H1 (cell line): ENCODE results near the gene ST6GALNAC4. TPM values are rescaled to one million over a fixed set of nuclear protein-coding genes. Genes with fewer than 3 reads are reported as not detected.

Source experiments
- ASH2L ChIP-seq: fragments of 200-600, 300-600 bp; sonication (generic); IDR thresholded peaks from one replicate; pipeline ENCODE4 v1.7.1; 2017; ENCODE audit warnings: low read length
- ATF3 ChIP-seq: IDR thresholded peaks from 2 replicates; pipeline ENCODE4 v1.6.1; 2011; ENCODE audit warnings: low read depth, mild to moderate bottlenecking, low read length; ENCODE audit not compliant: insufficient read depth
- BACH1 ChIP-seq: IDR thresholded peaks from 2 replicates; pipeline ENCODE4 v1.6.1; 2012; ENCODE audit warnings: low read length, improper control_type of control experiment
- BCL11A ChIP-seq, 2 experiments: IDR thresholded peaks; one replicate each; pipeline ENCODE4 v1.6.1; 2011; ENCODE audit warnings: low read depth in 2 of 2, low read length in 2 of 2, mild to moderate bottlenecking in 2 of 2
- CTBP2 ChIP-seq: IDR thresholded peaks from 2 replicates; pipeline ENCODE4 v1.7.0; 2011; ENCODE audit warnings: borderline replicate concordance, mild to moderate bottlenecking, moderate library complexity, mixed read lengths, low read length; ENCODE audit not compliant: insufficient read depth, insufficient read length
- CTCF ChIP-seq, 3 experiments: IDR thresholded peaks; 1 replicate in 2 of 3; 2 replicates in 1 of 3; pipeline versions ENCODE4 v1.5.1 to v1.6.1; 2011; ENCODE audit warnings: low read length in 3 of 3, mild to moderate bottlenecking in 3 of 3, inconsistent platforms in 2 of 3, low read depth in 1 of 3, moderate library complexity in 1 of 3; ENCODE audit not compliant: insufficient read depth in 1 of 3; ENCODE audit errors: control extremely low read depth in 1 of 3
- KDM5A ChIP-seq: fragments of 200-600 bp; IDR thresholded peaks from 2 replicates; pipeline ENCODE4 v1.7.1; 2012; ENCODE audit warnings: mild to moderate bottlenecking, low read length, inconsistent platforms, mixed read lengths
- PHF8 ChIP-seq: fragments of 200-600 bp; sonication (generic); conservative IDR thresholded peaks from 2 replicates; pipeline ENCODE4 v1.7.1; 2012; ENCODE audit warnings: low read depth, mild to moderate bottlenecking, inconsistent platforms, low read length, moderate library complexity
- YY1 ChIP-seq: IDR thresholded peaks from 2 replicates; pipeline ENCODE4 v1.6.1; 2011; ENCODE audit warnings: low read depth, mild to moderate bottlenecking, low read length
- polyA plus RNA-seq, 7 experiments: library from polyadenylated mRNA; depleted of rRNA in 3 of 7; stranded (reverse) in 5 of 7; unstranded in 2 of 7; fragments of >200 nt in 5 of 7; fragments of 200-250 nt in 2 of 7; gene quantifications; 1 replicate in 5 of 7; 2 replicates in 1 of 7; 4 replicates in 1 of 7; pipeline versions ENCODE4 v1.2.1 to v1.2.3, GENCODE V29; 2011 to 2013; ENCODE audit warnings: missing spikeins in 2 of 7, mixed read lengths in 2 of 7
- total RNA-seq: library from RNA; stranded (reverse); fragmentation: NEBNext Ultra II Directional; extraction: Animal tissue kit (Norgen Biotek cat#: 25700); gene quantifications from 2 replicates; pipeline ENCODE4 v1.2.1, GENCODE V29; 2021

Gene ST6GALNAC4
- total and polyA plus RNA-seq, 2 of the 8 experiments (the other 6 are each of a cell fraction or from before 2014, with no cell fraction given): 21.8 to 34.1 TPM

GRCh38 chr9:127942216-127943010 is 25.6 kb upstream of the ST6GALNAC4 start (continued):
- no peak for TF ChIP-seq CTBP2
- no peak for TF ChIP-seq ASH2L
- peak; percentile 71; the same call in 1 of the 2 replicates for TF ChIP-seq YY1
- no peak for TF ChIP-seq BCL11A (IDR thresholded peaks at IDR 0.05; ENCODE audit: low read depth in 2 of 2, low read length in 2 of 2)
- TF ChIP-seq ATF3: 0 out of 2 replicates have a peak, but pooled peaks have one; percentile 1
- peak in 2 of 3 experiments; percentile 90 to 96; a peak in 3 of 4 replicates for TF ChIP-seq CTCF (IDR thresholded peaks at IDR 0.05; ENCODE audit: control extremely low read depth in 1 of 3, insufficient read depth in 1 of 3, low read depth in 1 of 3, low read length in 3 of 3)
- TF ChIP-seq KDM5A: no peak
- TF ChIP-seq PHF8: no peak
- TF ChIP-seq BACH1: no peak
